HCT116 (cell line): Measurements from ENCODE around the gene ECT2. TPM values are rescaled to one million over a fixed set of nuclear protein-coding genes. Genes with fewer than 3 reads are reported as not detected.

Source experiments
- ATAC-seq: fragments of 200-7000 bp; cut with Tn5 transposase; 2 replicates; pipeline ENCODE4 v1.9.1; 2020; ENCODE audit warnings: mild to moderate bottlenecking, moderate library complexity
- BruUV-seq: library from RNA; stranded (reverse); fragments of 400-500 nt; replicated peaks from 2 replicates; lab custom pipeline; 2021; lab: Mats Ljungman, UMichigan
- CTCF ChIA-PET: fragments of 300-600 bp; sonication (Branson Sonifier 250); formaldehyde crosslinking; loops from one replicate; lab custom pipeline; 2021; ENCODE audit warnings: antibody characterized with exemption; lab: Charles Lee
- POLR2A ChIA-PET: fragments of 300-600, 350-600 bp; sonication (Branson Sonifier 250); formaldehyde crosslinking; loops from one replicate; lab custom pipeline; 2021; ENCODE audit warnings: antibody characterized with exemption; lab: Charles Lee
- RAD21 ChIA-PET, 2 experiments: fragments of 300-600 bp; sonication (Branson Sonifier 250); formaldehyde crosslinking; loops; one replicate each; lab custom pipeline; 2023; ENCODE audit warnings: low total read pairs in 2 of 2; ENCODE audit not compliant: uncharacterized antibody in 2 of 2, unreplicated experiment in 2 of 2, low non-redundant PET in 1 of 2; lab: Charles Lee
- DNase-seq: peaks from one replicate; pipeline ENCODE4 v3.0.0-alpha.2; 2010; ENCODE audit warnings: low read depth, low spot score
- H2AFZ ChIP-seq: fragments of 200-600 bp; shearing (Covaris generic), sonication (generic); 2 replicates; pipeline ENCODE4 v1.6.1; 2017; ENCODE audit warnings: low read depth, mixed run types, mixed read lengths, antibody characterized with exemption, low read length; ENCODE audit not compliant: poor library complexity, severe bottlenecking
- H3K27ac ChIP-seq: 2 replicates; pipeline ENCODE4 v1.5.1; 2012; ENCODE audit warnings: low read depth, low read length
- H3K27me3 ChIP-seq: fragments of 200-600 bp; sonication (generic); 2 replicates; pipeline ENCODE4 v1.6.1; 2016; ENCODE audit warnings: mixed run types, low read length, mixed read lengths; ENCODE audit not compliant: insufficient read depth
- H3K36me3 ChIP-seq, 2 experiments: fragments of 200-500 bp in 1 of 2; fragments of 200-600 bp in 1 of 2; sonication (Bioruptor generic) in 1 of 2; sonication (generic) in 1 of 2; 2 replicates each; pipeline versions ENCODE4 v1.5.1 to v1.6.1; 2014 to 2016; ENCODE audit warnings: low read length in 2 of 2, inconsistent platforms in 1 of 2, mixed read lengths in 1 of 2, mixed run types in 1 of 2; ENCODE audit not compliant: insufficient read depth in 2 of 2, control insufficient read depth in 1 of 2
- H3K4me1 ChIP-seq, 2 experiments: fragments of 200-600 bp in 1 of 2; sonication (generic) in 1 of 2; 2 replicates each; pipeline versions ENCODE4 v1.5.1 to v1.6.1; 2012 to 2017; ENCODE audit warnings: low read length in 2 of 2, inconsistent platforms in 1 of 2, mild to moderate bottlenecking in 1 of 2, mixed read lengths in 1 of 2, mixed run types in 1 of 2, moderate library complexity in 1 of 2; ENCODE audit not compliant: insufficient read depth in 2 of 2, control insufficient read depth in 1 of 2
- H3K4me2 ChIP-seq: fragments of 200-600 bp; sonication (generic); 2 replicates; pipeline ENCODE4 v1.6.1; 2017; ENCODE audit warnings: mixed run types, low read length, mixed read lengths
- H3K4me3 ChIP-seq, 2 experiments: fragments of 200-600 bp in 1 of 2; sonication (generic) in 1 of 2; replicated peaks in 1 of 2; 2 replicates each; pipeline ENCODE4 v1.5.1; 2011 to 2016; ENCODE audit warnings: low read length in 2 of 2, control low read depth in 1 of 2, low read depth in 1 of 2, mild to moderate bottlenecking in 1 of 2, mixed read lengths in 1 of 2, mixed run types in 1 of 2
- H3K79me2 ChIP-seq: fragments of 200-600 bp; sonication (generic); 2 replicates; pipeline ENCODE4 v1.6.1; 2017; ENCODE audit warnings: mild to moderate bottlenecking, mixed run types, low read length, moderate library complexity, mixed read lengths; ENCODE audit not compliant: insufficient read depth
- H3K9ac ChIP-seq: fragments of 200-600 bp; sonication (generic); 2 replicates; pipeline ENCODE4 v1.6.1; 2016; ENCODE audit warnings: low read length, mixed read lengths
- H3K9me2 ChIP-seq: fragments of 200-600 bp; sonication (generic), shearing (Covaris generic); 2 replicates; pipeline ENCODE4 v1.6.1; 2017; ENCODE audit warnings: mixed run types, mild to moderate bottlenecking, moderate library complexity; ENCODE audit not compliant: insufficient read depth
- H3K9me3 ChIP-seq, 2 experiments: fragments of 200-500 bp in 1 of 2; fragments of 200-600 bp in 1 of 2; sonication (Bioruptor generic) in 1 of 2; sonication (generic) in 1 of 2; 2 replicates each; pipeline ENCODE4 v1.6.1; 2014 to 2017; ENCODE audit warnings: low read length in 2 of 2, mixed read lengths in 2 of 2, inconsistent platforms in 1 of 2, low read depth in 1 of 2, mild to moderate bottlenecking in 1 of 2, mixed run types in 1 of 2, moderate library complexity in 1 of 2; ENCODE audit not compliant: control insufficient read depth in 1 of 2, insufficient read depth in 1 of 2
- H4K20me1 ChIP-seq: fragments of 200-600 bp; sonication (generic), shearing (Covaris generic); 2 replicates; pipeline ENCODE4 v1.6.1; 2017; ENCODE audit warnings: mixed run types, mild to moderate bottlenecking, moderate library complexity; ENCODE audit not compliant: insufficient read depth
- CEBPB ChIP-seq: IDR thresholded peaks from 2 replicates; pipeline ENCODE4 v1.6.1; 2012; ENCODE audit warnings: low read depth
- ELF1 ChIP-seq: IDR thresholded peaks from 2 replicates; pipeline ENCODE4 v1.6.1; 2012; ENCODE audit warnings: low read depth, borderline replicate concordance
- RAD21 ChIP-seq: IDR thresholded peaks from 2 replicates; pipeline ENCODE4 v1.6.1; 2012; ENCODE audit warnings: low read depth, mild to moderate bottlenecking
- SIN3A ChIP-seq: IDR thresholded peaks from 2 replicates; pipeline ENCODE4 v1.6.1; 2012; ENCODE audit warnings: low read depth
- SRF ChIP-seq: IDR thresholded peaks from 2 replicates; pipeline ENCODE4 v1.6.1; 2012; ENCODE audit warnings: low read depth
- TCF7L2 ChIP-seq: IDR thresholded peaks from 2 replicates; pipeline ENCODE4 v1.7.0; 2011; ENCODE audit warnings: borderline replicate concordance, inconsistent platforms; ENCODE audit not compliant: insufficient read depth, insufficient read length; ENCODE audit errors: extremely low read depth
- intact Hi-C: fragments of 100-400 bp; cut with micrococcal nuclease; formaldehyde crosslinking; loops from 2 replicates; pipeline ENCODE4 v1.10.0; 2022
- total RNA-seq: library from RNA; stranded (reverse); gene quantifications from one replicate; pipeline ENCODE4 v1.2.1, GENCODE V29; 2021; ENCODE audit not compliant: unreplicated experiment
- TF ChIP-seq, protein P1 (sequence below): IDR thresholded peaks from 2 replicates; pipeline ENCODE4 v1.6.1; 2012; ENCODE audit warnings: low read depth
- TF ChIP-seq, protein P2 (sequence below): IDR thresholded peaks from 2 replicates; pipeline ENCODE4 v1.6.1; 2012
- TF ChIP-seq, protein P3 (sequence below), 3 experiments: fragments of 200-600 bp in 1 of 3; sonication (generic) in 1 of 3; IDR thresholded peaks in 2 of 3; conservative IDR thresholded peaks in 1 of 3; 2 replicates each; pipeline ENCODE4 v1.5.1; 2012 to 2017; ENCODE audit warnings: low read depth in 2 of 3, low read length in 2 of 3, antibody characterized with exemption in 1 of 3, borderline replicate concordance in 1 of 3, control low read depth in 1 of 3, mild to moderate bottlenecking in 1 of 3, mixed read lengths in 1 of 3, mixed run types in 1 of 3, moderate library complexity in 1 of 3; ENCODE audit not compliant: insufficient read depth in 1 of 3

Gene ECT2
- total RNA-seq, 1 experiment from 2014 or later, result 95.6 TPM

DNA sequence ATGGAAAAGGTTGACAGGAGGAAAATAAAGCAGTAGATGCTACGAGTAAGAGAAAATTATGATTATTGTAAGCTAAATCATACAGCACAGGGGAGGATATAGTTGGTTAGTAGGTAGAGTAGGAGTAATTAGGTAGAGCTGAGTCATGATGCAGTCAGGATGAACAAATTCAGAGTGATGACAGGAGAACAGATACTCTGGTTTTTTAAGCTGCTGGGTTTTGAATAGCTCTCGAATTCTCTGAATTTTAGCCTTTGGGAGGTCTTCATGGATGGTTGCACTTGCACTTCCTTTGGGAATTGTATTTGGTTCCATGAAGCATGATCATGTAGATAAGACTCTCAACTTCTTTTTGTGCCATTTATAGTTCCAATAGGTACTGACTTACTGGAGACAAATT, 96.2 kb downstream of the ECT2 start:
- CTCF ChIA-PET, result interaction anchor here (1.5 kb wide), 1 partner anchor 10 kb away, joined by 4 read pairs; no protein-coding TSS in a partner anchor
- POLR2A ChIA-PET, result no interaction called here
- Histone ChIP-seq H3K9ac (no peak overlapping the region), H4K20me1 (no peaks in the 10 kb centered on the region), H3K36me3 (no peaks in the 10 kb centered on the region), H3K4me1 (no peaks in the 10 kb centered on the region), H3K79me2 (no peaks in the 10 kb centered on the region), H3K27me3 (no peaks in the 10 kb centered on the region), H2AFZ (no peak overlapping the region), H3K27ac (no peak overlapping the region), H3K9me2 (no peaks in the 10 kb centered on the region), H3K9me3 (no peaks in the 10 kb centered on the region), H3K4me3 (no peak overlapping the region), H3K4me2 (no peak overlapping the region)
- intact Hi-C loops, result no loop called here
- TF ChIP-seq SIN3A (no peak), RAD21 (no peak), CEBPB (no peak), ELF1 (no peak), TCF7L2 (no peak), SRF (no peak)
- TF ChIP-seq, protein P1, sequence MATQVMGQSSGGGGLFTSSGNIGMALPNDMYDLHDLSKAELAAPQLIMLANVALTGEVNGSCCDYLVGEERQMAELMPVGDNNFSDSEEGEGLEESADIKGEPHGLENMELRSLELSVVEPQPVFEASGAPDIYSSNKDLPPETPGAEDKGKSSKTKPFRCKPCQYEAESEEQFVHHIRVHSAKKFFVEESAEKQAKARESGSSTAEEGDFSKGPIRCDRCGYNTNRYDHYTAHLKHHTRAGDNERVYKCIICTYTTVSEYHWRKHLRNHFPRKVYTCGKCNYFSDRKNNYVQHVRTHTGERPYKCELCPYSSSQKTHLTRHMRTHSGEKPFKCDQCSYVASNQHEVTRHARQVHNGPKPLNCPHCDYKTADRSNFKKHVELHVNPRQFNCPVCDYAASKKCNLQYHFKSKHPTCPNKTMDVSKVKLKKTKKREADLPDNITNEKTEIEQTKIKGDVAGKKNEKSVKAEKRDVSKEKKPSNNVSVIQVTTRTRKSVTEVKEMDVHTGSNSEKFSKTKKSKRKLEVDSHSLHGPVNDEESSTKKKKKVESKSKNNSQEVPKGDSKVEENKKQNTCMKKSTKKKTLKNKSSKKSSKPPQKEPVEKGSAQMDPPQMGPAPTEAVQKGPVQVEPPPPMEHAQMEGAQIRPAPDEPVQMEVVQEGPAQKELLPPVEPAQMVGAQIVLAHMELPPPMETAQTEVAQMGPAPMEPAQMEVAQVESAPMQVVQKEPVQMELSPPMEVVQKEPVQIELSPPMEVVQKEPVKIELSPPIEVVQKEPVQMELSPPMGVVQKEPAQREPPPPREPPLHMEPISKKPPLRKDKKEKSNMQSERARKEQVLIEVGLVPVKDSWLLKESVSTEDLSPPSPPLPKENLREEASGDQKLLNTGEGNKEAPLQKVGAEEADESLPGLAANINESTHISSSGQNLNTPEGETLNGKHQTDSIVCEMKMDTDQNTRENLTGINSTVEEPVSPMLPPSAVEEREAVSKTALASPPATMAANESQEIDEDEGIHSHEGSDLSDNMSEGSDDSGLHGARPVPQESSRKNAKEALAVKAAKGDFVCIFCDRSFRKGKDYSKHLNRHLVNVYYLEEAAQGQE, result no peak
- TF ChIP-seq, protein P2, sequence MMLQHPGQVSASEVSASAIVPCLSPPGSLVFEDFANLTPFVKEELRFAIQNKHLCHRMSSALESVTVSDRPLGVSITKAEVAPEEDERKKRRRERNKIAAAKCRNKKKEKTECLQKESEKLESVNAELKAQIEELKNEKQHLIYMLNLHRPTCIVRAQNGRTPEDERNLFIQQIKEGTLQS, result no peak
- TF ChIP-seq, protein P3, sequence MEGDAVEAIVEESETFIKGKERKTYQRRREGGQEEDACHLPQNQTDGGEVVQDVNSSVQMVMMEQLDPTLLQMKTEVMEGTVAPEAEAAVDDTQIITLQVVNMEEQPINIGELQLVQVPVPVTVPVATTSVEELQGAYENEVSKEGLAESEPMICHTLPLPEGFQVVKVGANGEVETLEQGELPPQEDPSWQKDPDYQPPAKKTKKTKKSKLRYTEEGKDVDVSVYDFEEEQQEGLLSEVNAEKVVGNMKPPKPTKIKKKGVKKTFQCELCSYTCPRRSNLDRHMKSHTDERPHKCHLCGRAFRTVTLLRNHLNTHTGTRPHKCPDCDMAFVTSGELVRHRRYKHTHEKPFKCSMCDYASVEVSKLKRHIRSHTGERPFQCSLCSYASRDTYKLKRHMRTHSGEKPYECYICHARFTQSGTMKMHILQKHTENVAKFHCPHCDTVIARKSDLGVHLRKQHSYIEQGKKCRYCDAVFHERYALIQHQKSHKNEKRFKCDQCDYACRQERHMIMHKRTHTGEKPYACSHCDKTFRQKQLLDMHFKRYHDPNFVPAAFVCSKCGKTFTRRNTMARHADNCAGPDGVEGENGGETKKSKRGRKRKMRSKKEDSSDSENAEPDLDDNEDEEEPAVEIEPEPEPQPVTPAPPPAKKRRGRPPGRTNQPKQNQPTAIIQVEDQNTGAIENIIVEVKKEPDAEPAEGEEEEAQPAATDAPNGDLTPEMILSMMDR (IDR thresholded peaks at IDR 0.05 in 2 of 3, conservative IDR thresholded peaks at IDR 0.05 in 1 of 3; ENCODE audit: borderline replicate concordance in 1 of 3, insufficient read depth in 1 of 3, low read depth in 2 of 3, low read length in 2 of 3), result no peak
- RAD21 ChIA-PET, result no interaction called here
- no TSS peak for BruUV-seq
- DNase-seq, result no peak
- no peak for ATAC-seq
